ENCODE measurements around the gene NWD2.
"Not testable (repeated sequence)": the region's sequence is repeated elsewhere in the genome, so short reads cannot be mapped to it uniquely, and the experiment has no call there.

The NWD2 gene

GRCh38 chr4:37467824-37468223, 223.3 kb downstream of the NWD2 start:
- DNase-seq (ENCODE audit: low read depth in 2 of 2): no peak

GRCh38 chr4:37469286-37469685, 224.7 kb downstream of the NWD2 start:
- DNase-seq (ENCODE audit: low read depth in 2 of 2): no peak

DNA sequence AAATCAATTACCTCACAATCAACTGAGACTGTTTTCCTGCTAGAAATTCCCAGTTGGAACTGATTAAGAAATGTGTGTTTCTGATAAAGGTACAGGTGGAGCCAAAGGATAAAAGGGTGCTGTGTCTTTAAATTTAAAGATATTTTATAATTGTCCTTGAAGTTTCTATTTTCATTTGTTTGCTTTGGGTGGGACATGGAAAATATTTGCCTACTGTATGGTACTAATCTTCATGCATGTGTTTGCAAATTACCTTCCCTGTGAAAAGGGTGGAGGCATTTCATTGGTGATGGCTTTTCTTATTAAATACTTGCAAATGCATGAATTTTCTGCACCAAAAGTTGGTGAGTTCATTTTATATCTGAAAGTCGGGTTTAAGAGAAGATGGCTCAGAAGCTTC, 225.7 kb downstream of the NWD2 start:
- no peak for DNase-seq (ENCODE audit: low read depth in 2 of 2)

DNA sequence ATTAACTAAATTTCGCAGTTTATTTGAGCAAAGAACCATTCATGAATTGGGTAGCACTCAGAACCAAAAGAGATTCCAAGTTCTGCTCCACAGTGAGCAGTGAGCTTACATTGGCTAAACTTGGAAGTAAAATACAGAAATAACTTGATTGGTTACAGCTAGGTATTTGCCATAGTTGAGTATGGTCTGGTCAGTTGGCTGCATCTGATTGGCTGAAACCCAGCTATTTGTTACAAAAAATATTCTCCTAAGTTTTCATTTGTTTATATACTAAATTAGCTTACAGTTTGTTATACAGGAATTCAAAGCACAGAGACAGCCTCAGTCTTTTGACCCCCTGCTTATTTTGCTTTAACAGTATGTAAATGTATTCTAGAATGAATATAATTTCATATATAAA, 226.6 kb downstream of the NWD2 start:
- DNase-seq (ENCODE audit: low read depth in 2 of 2): no peak

GRCh38 chr4:37471971-37472370, 227.4 kb downstream of the NWD2 start:
- DNase-seq (ENCODE audit: low read depth in 2 of 2): no peak

GRCh38 chr4:37473807-37474206, 229.3 kb downstream of the NWD2 start:
- DNase-seq (ENCODE audit: low read depth in 2 of 2): no peak

DNA sequence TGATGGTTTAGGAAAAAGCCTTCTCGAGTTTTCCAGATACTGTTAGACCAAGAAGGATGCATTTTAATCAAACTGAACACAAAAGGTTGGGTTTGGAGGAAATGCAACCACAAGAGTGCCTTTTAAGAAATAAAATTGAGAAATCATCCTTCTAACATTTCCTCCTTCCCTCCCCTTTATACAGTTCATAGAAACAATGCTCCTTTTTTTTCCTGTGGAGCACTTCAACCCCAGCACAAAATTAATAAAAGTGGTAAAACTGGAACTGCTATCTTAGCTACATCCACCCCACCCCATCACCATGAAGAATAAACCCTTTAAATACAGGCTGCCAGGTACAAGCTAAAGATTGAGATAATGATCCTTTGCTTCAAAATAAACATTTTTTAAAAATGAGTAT, 230.5 kb downstream of the NWD2 start:
- DNase-seq (ENCODE audit: low read depth in 2 of 2): no peak

DNA sequence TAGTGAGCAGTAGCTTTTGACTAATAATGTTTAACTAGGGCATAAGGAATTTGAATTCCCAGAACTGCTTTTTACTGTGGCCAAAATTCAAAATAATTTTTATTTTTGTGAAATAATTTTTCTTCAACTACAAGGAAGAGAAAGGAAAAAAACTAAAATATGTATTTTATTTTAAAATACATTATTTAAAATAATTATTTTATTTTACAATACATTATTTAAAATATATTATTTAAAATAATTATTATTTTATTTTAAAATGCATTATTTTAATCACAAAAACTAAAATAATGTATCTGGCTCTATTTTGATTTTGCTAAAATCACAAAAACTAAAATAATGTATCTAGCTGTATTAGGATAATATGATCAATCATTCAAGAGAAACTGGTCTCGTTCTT, 231.2 kb downstream of the NWD2 start:
- DNase-seq (ENCODE audit: low read depth in 2 of 2): no peak

DNA sequence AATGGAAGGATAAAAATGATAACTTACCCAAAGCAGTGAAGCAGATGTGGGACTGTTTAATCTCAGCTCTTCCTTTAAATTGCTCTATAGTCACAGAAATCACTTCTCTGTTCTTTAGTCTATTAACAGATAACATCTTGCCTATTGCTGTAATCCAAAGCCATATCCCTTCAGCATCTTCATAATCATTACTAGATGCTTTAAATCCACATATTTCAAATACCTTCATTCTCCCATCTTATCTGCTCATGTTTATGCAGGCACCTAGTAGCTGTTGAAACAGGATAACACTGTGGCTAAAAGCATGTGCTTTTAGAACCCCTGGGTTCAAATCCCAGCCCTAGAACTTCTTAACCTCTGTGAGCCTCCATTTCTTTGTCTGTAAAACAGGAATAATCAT, 231.7 kb downstream of the NWD2 start:
- no peak for DNase-seq (ENCODE audit: low read depth in 2 of 2)

DNA sequence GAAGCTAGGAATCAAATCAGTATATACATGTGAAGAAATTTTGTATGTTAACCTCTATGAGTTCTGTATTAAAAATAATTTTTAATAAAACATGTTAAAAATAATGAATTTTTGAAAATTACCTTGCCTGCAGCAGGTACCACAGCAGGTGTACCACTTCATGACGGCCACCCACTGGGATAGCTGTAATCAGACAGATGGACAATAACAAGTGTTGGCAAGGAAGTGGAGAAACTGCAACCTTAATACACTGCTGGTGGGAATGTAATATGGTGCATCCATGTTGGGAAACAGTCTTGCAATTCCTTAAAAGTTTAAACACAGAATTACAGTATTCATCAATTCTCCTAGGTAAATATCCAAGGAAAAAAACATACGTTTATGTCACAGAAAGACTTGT, 232.1 kb downstream of the NWD2 start:
- DNase-seq (ENCODE audit: low read depth in 2 of 2): no peak

- no peak for DNase-seq (ENCODE audit: low read depth in 2 of 2)
Observed at GRCh38 chr4:37477126-37477525, 232.6 kb downstream of the NWD2 start.

- no peak for DNase-seq (ENCODE audit: low read depth in 2 of 2)
Observed at GRCh38 chr4:37478151-37478550, 233.6 kb downstream of the NWD2 start.

DNA sequence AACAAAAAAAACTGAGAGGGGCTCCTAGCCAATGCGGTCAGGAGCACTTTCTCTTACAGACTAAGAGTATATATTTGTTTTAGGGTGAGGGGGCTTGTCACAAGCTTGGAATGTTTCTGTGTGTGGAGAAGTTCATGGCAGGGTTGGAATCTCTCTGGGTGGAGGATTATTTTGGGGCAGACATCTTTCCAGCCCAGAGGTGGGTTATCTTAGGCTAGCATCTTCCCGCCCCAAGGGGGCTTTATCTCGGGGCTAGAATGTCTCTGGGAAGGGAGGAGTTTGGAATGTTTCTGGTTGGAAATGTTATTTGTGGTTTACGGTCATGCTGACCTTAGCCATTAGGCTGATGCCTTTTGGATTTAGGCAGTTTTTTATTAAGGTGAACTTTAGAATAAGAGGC, 236.0 kb downstream of the NWD2 start:
- DNase-seq (ENCODE audit: low read depth in 2 of 2): no peak

DNA sequence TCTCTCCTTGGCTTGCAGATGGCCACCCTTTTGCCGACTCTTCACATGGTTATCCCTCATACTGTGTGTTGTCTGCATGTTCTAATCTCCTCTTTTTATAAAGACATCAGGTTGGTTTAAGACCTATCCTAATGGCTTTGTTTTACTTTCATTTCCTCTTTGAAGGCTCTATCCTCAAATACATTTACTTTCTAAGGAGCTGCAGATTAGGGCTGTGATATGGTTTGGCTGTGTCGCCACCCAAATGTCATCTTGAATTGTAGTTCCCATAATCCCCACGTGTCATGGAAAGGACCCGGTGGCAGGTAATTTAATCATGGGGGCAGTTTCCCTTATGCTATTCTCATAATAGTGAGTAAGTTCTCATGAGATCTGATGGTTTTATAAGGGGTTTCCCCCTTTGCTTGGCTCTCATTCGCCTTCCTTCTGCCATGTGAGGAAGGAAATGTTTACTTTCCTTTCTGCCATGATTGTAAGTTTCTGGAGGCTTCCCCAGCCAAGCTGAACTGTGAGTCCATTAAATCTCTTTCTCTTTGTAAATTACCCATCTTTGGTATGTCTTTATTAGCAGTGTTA, 237.1 kb downstream of the NWD2 start:
- no peak for DNase-seq (ENCODE audit: low read depth in 2 of 2)

DNA sequence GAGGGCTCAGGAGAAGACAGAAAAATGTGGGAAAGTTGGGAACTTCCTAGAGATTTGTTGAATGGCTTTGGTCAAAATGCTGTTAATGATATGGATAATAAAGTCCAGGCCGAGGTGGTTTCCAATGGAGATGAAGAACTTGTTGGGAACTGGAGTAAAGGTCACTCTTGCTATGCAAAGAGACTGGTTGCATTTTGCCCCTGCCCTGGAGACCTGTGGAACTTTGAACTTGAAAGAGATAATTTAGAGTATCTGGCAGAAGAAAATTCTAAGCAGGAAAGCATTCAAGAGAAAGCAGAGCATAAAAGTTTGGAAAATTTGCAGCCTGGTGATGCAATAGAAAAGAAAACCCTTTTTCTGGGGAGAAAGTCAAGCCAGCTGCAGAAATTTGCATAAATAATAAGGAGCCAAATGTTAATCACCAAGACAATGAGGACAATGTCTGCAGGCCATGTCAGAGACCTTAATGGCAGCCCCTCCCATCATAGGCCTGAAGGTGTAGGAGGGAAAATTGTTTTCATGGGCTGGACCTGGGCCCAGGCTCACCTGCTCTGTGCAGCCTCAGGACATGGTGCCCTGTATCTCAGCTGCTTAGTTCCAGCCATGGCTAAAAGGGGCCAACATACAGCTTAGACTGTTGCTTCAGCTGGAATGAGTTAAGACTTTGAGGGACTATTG, 237.8 kb downstream of the NWD2 start:
- no peak for DNase-seq (ENCODE audit: low read depth in 2 of 2)

- no peak for DNase-seq (ENCODE audit: low read depth in 2 of 2)
Observed at GRCh38 chr4:37483610-37484009, 239.1 kb downstream of the NWD2 start.

DNA sequence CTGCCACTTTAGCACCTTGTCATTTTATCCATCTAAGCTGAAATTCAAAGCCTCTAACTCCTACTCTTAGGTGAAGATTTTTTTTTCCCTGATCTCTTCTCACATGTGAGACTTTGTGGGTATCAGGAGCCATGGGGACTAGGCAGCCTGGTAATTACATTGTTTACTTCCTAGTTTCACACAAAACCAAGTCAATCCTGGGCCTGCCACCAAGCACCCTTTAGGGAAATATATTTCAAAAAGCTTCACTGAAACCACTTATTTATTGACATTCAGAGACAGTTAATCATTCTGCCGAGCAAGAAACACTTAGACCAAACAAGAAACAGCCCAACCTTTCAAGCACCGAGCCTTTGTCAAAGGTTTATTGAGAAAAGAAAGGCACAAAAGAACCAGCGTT, 241.6 kb downstream of the NWD2 start:
- DNase-seq (ENCODE audit: low read depth in 2 of 2): no peak

DNA sequence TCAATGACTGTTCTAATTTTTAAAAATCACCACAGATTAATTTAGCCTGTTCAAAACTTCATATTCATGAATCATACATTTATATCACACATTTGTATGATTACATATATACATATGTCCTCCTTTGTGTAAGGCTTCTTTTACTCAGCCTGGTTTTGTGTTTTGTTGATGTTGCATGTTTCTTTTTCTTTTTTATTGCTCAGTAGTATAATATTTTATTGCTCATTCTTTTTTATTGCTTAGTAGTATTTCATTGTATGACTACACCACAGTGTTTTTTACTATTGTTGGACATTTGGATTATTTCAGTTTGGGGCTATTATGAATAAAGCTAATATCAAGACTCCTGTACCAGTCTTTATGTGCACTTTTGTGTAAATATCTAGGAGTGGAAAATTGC, 243.1 kb downstream of the NWD2 start:
- no peak for DNase-seq (ENCODE audit: low read depth in 2 of 2)

- DNase-seq (ENCODE audit: low read depth in 2 of 2): no peak
Observed at GRCh38 chr4:37489697-37490096, 245.2 kb downstream of the NWD2 start.

- no peak for DNase-seq (ENCODE audit: low read depth in 2 of 2)
Observed at GRCh38 chr4:37490391-37491347, 246.1 kb downstream of the NWD2 start.

DNA sequence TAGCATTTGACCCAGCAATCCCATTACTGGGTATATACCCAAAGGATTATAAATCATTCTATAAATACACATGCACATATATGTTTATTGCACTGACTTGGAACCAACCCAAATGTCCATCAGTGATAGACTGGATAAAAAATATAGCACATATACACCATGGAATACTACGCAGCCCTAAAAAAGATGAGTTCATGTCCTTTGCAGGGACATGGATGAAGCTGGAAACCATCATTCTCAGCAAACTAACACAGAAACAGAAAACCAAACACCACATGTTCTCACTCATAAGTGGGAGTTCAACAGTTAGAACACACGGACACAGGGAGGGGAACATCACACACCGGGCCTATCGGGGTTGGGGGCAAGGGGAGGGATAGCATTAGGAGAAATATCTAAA, 250.8 kb downstream of the NWD2 start:
- DNase-seq (ENCODE audit: low read depth in 2 of 2): not testable (repeated sequence)

Measured in stimulated activated CD4-positive, alpha-beta T cell treated with anti-CD3 and anti-CD28 coated beads, Interleukin-12 subunit alpha, Interleukin-12 subunit beta, amount 100 ng/mL, for 24 hours (primary cell).